Liver (tissue), 9 donors: ENCODE results near the gene SPTBN1. TPM values are rescaled to one million over a fixed set of nuclear protein-coding genes. Genes with fewer than 3 reads are reported as not detected.

Experiments used
- DNase-seq: peaks from one replicate; pipeline ENCODE4 v3.0.0-alpha.2; 2017; ENCODE audit warnings: low spot score
- H3K27ac ChIP-seq, 2 donors: one replicate each; pipeline ENCODE4 v1.7.0; 2013; ENCODE audit warnings: inconsistent platforms in 2 of 2, low read length in 2 of 2, control low read depth in 1 of 2, low read depth in 1 of 2, mild to moderate bottlenecking in 1 of 2
- H3K27me3 ChIP-seq, 4 donors: one replicate each; pipeline versions ENCODE4 v1.6.1 to v1.7.0; 2013; ENCODE audit warnings: low read length in 3 of 4, inconsistent platforms in 1 of 4, mild to moderate bottlenecking in 1 of 4, moderate library complexity in 1 of 4; ENCODE audit not compliant: control insufficient read depth in 4 of 4, insufficient read depth in 4 of 4
- H3K36me3 ChIP-seq, 4 donors: one replicate each; pipeline versions ENCODE4 v1.6.1 to v1.7.0; 2013; ENCODE audit warnings: low read length in 3 of 4, mild to moderate bottlenecking in 3 of 4, low read depth in 1 of 4, moderate library complexity in 1 of 4; ENCODE audit not compliant: control insufficient read depth in 4 of 4, insufficient read depth in 3 of 4
- H3K4me1 ChIP-seq, 4 donors: one replicate each; pipeline versions ENCODE4 v1.6.1 to v1.7.0; 2013; ENCODE audit warnings: low read length in 3 of 4, mild to moderate bottlenecking in 3 of 4, moderate library complexity in 1 of 4; ENCODE audit not compliant: control insufficient read depth in 4 of 4, insufficient read depth in 4 of 4
- H3K4me3 ChIP-seq, 3 donors: one replicate each; pipeline versions ENCODE4 v1.6.1 to v1.7.0; 2013; ENCODE audit warnings: low read length in 3 of 3, control low read depth in 1 of 3, low read depth in 1 of 3, mild to moderate bottlenecking in 1 of 3
- H3K9ac ChIP-seq, 2 donors: one replicate each; pipeline ENCODE4 v1.7.0; 2013; ENCODE audit warnings: low read length in 2 of 2, mild to moderate bottlenecking in 2 of 2, moderate library complexity in 2 of 2, control low read depth in 1 of 2, low read depth in 1 of 2
- H3K9me3 ChIP-seq, 4 donors: one replicate each; pipeline versions ENCODE4 v1.6.1 to v1.7.0; 2013; ENCODE audit warnings: low read length in 3 of 4; ENCODE audit not compliant: control insufficient read depth in 4 of 4
- ATF3 ChIP-seq: IDR thresholded peaks from 2 replicates; pipeline ENCODE4 v1.6.1; 2016; ENCODE audit warnings: antibody characterized with exemption
- CTCF ChIP-seq: fragments of 150-350 bp; IDR thresholded peaks from 2 replicates; pipeline ENCODE4 v1.5.1; 2017; ENCODE audit warnings: improper control_type of control experiment, low read depth, low read length; ENCODE audit not compliant: missing input control
- EGR1 ChIP-seq, 2 donors: IDR thresholded peaks; 2 replicates each; pipeline ENCODE4 v1.6.1; 2016 to 2018; ENCODE audit warnings: antibody characterized with exemption in 2 of 2, low read depth in 2 of 2
- FOXA1 ChIP-seq: IDR thresholded peaks from 2 replicates; pipeline ENCODE4 v1.6.1; 2016; ENCODE audit warnings: antibody characterized with exemption
- FOXA2 ChIP-seq: IDR thresholded peaks from 2 replicates; pipeline ENCODE4 v1.6.1; 2016; ENCODE audit warnings: antibody characterized with exemption
- GABPA ChIP-seq, 2 donors: IDR thresholded peaks in 1 of 2; conservative IDR thresholded peaks in 1 of 2; 2 replicates each; pipeline ENCODE4 v1.6.1; 2016; ENCODE audit warnings: antibody characterized with exemption in 2 of 2, mild to moderate bottlenecking in 1 of 2, moderate library complexity in 1 of 2
- HNF4A ChIP-seq, 2 donors: conservative IDR thresholded peaks; 2 replicates each; pipeline ENCODE4 v1.6.1; 2016; ENCODE audit warnings: antibody characterized with exemption in 2 of 2, mild to moderate bottlenecking in 2 of 2
- HNF4G ChIP-seq: IDR thresholded peaks from 2 replicates; pipeline ENCODE4 v1.6.1; 2016; ENCODE audit warnings: antibody characterized with exemption
- JUND ChIP-seq, 2 donors: IDR thresholded peaks; 2 replicates each; pipeline ENCODE4 v1.6.1; 2016; ENCODE audit warnings: antibody characterized with exemption in 2 of 2
- NR2F2 ChIP-seq: IDR thresholded peaks from 2 replicates; pipeline ENCODE4 v1.6.1; 2016; ENCODE audit warnings: antibody characterized with exemption
- RAD21 ChIP-seq, 2 donors: IDR thresholded peaks; 2 replicates each; pipeline ENCODE4 v1.6.1; 2016; ENCODE audit warnings: antibody characterized with exemption in 2 of 2, mild to moderate bottlenecking in 2 of 2
- RXRA ChIP-seq, 2 donors: IDR thresholded peaks; 2 replicates each; pipeline ENCODE4 v1.6.1; 2017 to 2018; ENCODE audit warnings: antibody characterized with exemption in 2 of 2, mild to moderate bottlenecking in 1 of 2
- SP1 ChIP-seq: IDR thresholded peaks from 2 replicates; pipeline ENCODE4 v1.6.1; 2018; ENCODE audit warnings: antibody characterized with exemption, mild to moderate bottlenecking
- TAF1 ChIP-seq: conservative IDR thresholded peaks from 2 replicates; pipeline ENCODE4 v1.6.1; 2016; ENCODE audit warnings: antibody characterized with exemption, mild to moderate bottlenecking
- YY1 ChIP-seq: IDR thresholded peaks from 2 replicates; pipeline ENCODE4 v1.6.1; 2016; ENCODE audit warnings: antibody characterized with exemption, mild to moderate bottlenecking
- ZBTB33 ChIP-seq: IDR thresholded peaks from 2 replicates; pipeline ENCODE4 v1.6.1; 2016; ENCODE audit warnings: antibody characterized with exemption
- WGBS: extraction: QIAGEN DNeasy Blood & Tissue Kit; methylation state at CpG from one replicate; pipeline ENCODE4 v1.1.7; 2013; 5-methylcytosine and 5-hydroxymethylcytosine counted together
- polyA plus RNA-seq, 2 donors: library from polyadenylated mRNA; stranded (reverse) in 1 of 2; unstranded in 1 of 2; fragments of 200-250 nt in 1 of 2; fragments of >200 nt in 1 of 2; fragmentation: Nextera tagmentation in 1 of 2; extraction: Ambion mirVana in 1 of 2; gene quantifications; one replicate each; pipeline versions ENCODE4 v1.2.1 to v1.2.3, GENCODE V29; 2013 to 2015
- total RNA-seq, 2 donors: library from RNA; depleted of rRNA; stranded (reverse); fragments of >200 nt; gene quantifications; one replicate each; pipeline ENCODE4 v1.2.3, GENCODE V29; 2014
- TF ChIP-seq, protein P1 (sequence below): IDR thresholded peaks from 2 replicates; pipeline ENCODE4 v1.6.1; 2016; ENCODE audit warnings: antibody characterized with exemption, mild to moderate bottlenecking
- TF ChIP-seq, protein P2 (sequence below): IDR thresholded peaks from 2 replicates; pipeline ENCODE4 v1.6.1; 2016; ENCODE audit warnings: antibody characterized with exemption
- donor health status: healthy.
- donor health status: healthy.
- donor health status: healthy.
- donor health status: healthy.
- donor health status: healthy.

Gene SPTBN1
- total and polyA plus RNA-seq, 4 donors: 44.8 to 191 (median 75.9) TPM

GRCh38 chr2:54710216-54710615, 254.1 kb downstream of the SPTBN1 start:
- no peak overlapping the region for H3K9ac ChIP-seq
- no peaks in the 10 kb centered on the region for H3K27me3 ChIP-seq
- 87% methylated on average over 10 of the region's 10 CpGs for WGBS
- peaks cover 0 to 12% (median 6%) of the 10 kb centered on the region in 4 donors for H3K4me1 ChIP-seq
- no peaks in the 10 kb centered on the region for H3K9me3 ChIP-seq
- no peak overlapping the region for H3K27ac ChIP-seq
- no peaks in the 10 kb centered on the region for H3K36me3 ChIP-seq
- no peak for DNase-seq
- H3K4me3 ChIP-seq: no peak overlapping the region
- TF ChIP-seq HNF4A (conservative IDR thresholded peaks at IDR 0.05) (no peak), EGR1 (IDR thresholded peaks at IDR 0.05; ENCODE audit: low read depth in 2 of 2) (no peak), CTCF (no peak), FOXA2 (no peak), SP1 (no peak), JUND (IDR thresholded peaks at IDR 0.05) (no peak), TAF1 (no peak), YY1 (no peak), FOXA1 (no peak), ZBTB33 (no peak), ATF3 (no peak), HNF4G (no peak), RAD21 (IDR thresholded peaks at IDR 0.05) (no peak), NR2F2 (no peak), GABPA (IDR thresholded peaks at IDR 0.05 in 1 of 2, conservative IDR thresholded peaks at IDR 0.05 in 1 of 2) (no peak), RXRA (IDR thresholded peaks at IDR 0.05) (no peak)
- TF ChIP-seq, protein P1, sequence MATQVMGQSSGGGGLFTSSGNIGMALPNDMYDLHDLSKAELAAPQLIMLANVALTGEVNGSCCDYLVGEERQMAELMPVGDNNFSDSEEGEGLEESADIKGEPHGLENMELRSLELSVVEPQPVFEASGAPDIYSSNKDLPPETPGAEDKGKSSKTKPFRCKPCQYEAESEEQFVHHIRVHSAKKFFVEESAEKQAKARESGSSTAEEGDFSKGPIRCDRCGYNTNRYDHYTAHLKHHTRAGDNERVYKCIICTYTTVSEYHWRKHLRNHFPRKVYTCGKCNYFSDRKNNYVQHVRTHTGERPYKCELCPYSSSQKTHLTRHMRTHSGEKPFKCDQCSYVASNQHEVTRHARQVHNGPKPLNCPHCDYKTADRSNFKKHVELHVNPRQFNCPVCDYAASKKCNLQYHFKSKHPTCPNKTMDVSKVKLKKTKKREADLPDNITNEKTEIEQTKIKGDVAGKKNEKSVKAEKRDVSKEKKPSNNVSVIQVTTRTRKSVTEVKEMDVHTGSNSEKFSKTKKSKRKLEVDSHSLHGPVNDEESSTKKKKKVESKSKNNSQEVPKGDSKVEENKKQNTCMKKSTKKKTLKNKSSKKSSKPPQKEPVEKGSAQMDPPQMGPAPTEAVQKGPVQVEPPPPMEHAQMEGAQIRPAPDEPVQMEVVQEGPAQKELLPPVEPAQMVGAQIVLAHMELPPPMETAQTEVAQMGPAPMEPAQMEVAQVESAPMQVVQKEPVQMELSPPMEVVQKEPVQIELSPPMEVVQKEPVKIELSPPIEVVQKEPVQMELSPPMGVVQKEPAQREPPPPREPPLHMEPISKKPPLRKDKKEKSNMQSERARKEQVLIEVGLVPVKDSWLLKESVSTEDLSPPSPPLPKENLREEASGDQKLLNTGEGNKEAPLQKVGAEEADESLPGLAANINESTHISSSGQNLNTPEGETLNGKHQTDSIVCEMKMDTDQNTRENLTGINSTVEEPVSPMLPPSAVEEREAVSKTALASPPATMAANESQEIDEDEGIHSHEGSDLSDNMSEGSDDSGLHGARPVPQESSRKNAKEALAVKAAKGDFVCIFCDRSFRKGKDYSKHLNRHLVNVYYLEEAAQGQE: no peak
- TF ChIP-seq, protein P2, sequence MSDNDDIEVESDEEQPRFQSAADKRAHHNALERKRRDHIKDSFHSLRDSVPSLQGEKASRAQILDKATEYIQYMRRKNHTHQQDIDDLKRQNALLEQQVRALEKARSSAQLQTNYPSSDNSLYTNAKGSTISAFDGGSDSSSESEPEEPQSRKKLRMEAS: no peak
